Stimulated activated CD4-positive, alpha-beta T cell treated with anti-CD3 and anti-CD28 coated beads, TNF-alpha, amount 100 ng/mL, for 24 hours (primary cell): ENCODE data around the gene TSPAN15.
"Not testable (repeated sequence)": the region's sequence is repeated elsewhere in the genome, so short reads cannot be mapped to it uniquely, and the experiment has no call there.

Experiments
- DNase-seq, 3 experiments: peaks; one replicate each; pipeline ENCODE4 v3.0.0-alpha.2; 2020; ENCODE audit warnings: low read depth in 3 of 3

Gene TSPAN15

DNA sequence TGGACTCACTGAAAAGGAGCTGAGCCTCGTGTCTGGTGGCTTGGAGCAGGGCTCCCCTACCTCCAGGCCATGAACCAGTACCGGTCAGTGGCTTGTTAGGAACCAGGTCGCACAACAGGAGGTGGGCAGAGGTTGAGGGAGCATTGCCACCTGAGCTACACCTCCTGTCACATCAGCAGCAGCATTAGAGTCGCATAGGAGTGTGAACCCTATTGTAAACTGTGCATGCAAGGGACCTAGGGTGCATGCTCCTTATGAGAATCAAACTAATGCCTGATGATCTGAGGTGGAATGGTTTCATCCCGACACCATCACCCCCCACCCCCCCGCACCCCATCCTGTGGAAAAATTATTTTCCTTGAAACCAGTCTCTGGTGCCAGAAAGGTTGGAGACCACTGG, 50.4 kb downstream of the TSPAN15 start:
- no peak for DNase-seq

DNA sequence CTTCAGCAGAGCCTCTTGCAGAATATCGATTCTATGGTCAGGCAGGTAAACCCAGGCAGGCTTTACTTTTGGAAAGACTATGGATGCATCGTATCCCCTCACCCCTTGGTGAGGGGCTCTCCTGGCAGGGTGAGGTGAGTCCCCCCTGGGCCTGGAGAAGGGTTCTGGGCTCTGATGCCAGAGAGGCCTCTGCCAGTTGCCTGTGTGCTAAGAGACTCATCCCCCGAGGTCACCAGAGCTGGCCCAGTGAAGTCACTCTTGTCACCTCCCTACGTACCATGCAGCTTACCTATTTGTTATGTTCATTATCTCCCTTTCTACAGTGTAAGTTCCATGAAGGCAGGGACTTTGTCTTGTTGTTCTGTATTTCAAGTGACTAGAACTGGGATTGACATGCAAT, 51.3 kb downstream of the TSPAN15 start:
- no peak for DNase-seq

DNA sequence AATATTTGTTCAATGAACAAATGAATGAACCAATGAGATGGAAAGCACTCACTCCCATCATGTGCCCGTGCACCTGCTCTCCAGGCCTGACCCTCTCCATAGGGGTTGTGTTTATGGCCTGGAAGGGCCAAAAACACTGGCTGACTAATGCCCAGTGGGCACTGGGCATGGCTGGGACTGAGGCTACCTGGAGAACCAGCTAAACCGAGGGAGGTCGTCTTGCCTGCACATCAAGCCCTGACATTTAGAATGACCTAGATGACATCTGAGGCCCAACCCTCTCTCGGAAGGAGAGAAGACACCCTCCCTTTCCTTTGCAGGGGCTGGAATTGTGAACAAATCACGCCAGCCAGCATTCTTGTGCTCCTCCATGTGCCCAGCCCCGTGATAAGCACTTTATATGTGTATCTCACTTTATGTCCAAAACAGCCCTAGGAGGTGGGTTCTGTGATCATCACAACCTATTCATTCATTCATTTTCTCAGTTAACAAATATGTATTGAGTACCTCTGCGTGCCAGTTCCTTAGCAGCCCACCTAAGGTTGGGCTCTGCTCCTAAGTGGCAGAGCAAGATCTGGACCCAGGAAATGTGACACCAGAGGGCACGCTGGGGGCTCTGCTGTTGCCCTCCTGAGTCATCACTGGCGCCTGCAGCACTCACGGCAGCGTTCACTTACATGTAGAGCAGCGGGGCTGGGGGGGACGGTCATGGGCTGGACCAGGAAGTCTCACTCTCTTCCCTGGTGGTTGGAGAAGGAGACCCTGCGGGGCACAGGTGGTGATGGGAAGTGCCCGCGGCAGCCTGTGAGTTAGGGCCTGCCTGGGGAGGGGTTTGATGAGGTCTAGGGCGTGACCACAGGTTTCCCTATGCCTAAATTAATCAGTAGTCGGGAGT, 52.0 kb downstream of the TSPAN15 start:
- DNase-seq, result no peak

DNA sequence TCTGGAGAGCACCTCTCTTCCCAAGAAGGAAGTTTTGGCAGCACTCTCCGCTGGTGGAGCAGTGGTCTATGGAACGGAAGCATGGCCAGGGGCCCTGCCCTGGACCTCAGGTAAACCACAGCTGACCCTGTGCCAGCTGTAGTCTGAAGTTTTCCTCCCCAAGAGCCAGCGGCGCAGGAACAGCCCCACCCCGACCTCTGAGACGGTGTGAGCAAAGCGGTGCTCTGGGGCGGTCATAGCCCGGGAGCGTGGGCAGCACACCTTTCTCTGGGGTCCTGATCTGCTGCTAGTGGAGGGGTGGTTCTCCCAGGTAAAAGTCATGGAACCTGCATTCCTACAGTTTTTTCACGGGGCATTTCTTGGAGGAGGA, 52.6 kb downstream of the TSPAN15 start:
- no peak for DNase-seq

DNA sequence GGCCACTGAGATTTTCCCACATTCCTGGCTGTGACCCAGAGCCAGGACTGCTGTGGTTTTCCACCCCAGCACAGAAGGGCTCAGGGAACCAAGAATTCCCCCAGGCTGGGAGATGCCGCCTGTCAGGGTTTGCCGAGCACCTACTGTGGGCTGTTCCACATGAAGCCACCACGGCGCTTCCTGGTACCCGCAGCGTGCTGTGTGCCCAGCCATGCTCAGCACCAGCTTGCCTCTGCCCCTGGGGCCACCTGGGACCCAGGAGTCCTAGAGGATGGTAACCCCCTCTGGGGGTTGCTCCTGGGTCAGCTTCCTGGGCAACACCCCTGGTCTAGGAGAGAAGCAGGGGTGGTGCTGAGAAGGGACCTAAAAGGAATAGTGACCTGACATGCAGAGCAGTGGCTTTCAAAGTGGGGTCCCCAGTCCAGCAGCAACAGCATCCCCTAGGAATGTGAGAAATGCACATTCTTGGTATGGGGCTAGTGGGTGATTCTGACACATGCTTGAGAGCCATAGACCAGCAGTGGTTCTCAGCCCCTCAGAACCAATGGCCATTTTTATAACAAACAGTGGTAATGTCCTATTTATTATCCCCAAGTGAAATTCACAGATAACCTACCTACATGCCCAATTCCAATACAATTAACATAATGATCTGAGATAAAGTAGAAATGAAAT, 53.4 kb downstream of the TSPAN15 start:
- DNase-seq, result no peak

DNA sequence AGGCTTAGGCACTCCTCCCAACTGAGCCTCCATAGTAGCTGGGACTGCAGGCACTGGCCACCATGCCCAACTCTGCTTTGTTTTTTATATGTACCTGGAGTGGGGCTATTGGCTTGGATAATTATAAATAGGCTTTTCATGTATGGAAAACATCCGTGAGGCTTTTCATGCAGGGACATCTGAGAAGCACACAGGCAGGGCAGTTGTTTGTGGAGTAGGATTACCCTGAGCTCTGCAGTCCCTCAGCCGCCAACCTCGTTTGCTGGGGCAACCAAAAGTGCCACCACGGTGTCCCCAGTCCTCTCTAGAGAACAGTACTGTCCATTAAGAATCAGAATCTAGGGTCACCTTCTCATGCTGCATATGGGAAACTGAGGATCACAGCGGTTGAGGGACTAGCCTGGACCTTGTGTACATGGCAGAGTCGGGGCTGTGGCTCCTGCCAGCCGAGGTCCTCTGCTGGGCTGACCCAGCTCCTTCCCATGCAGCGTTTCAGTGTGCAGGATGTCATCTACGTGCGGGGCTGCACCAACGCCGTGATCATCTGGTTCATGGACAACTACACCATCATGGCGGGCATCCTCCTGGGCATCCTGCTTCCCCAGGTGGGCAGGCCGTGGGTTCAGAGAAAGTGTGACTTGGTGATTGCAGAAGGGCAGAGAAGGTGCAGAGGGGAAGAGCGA, 54.5 kb downstream of the TSPAN15 start:
- no peak for DNase-seq

DNA sequence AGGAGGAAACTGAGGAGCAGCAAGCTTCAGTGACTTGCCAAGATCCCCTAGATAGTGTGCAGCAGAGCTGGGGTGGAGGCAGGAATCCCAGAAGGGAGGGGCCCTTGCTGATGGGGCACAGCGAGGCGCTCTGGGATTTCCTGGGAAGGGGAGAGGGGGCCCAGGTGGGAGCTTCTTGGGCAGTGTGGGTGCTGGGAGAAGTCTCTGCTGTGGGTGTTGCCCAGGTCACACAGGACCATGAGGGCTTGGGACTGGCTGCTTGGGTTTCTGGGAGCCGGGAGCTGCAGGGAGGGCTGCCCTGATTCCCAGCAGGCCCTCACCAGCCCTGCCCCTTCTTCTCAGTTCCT, 55.2 kb downstream of the TSPAN15 start:
- no peak for DNase-seq

DNA sequence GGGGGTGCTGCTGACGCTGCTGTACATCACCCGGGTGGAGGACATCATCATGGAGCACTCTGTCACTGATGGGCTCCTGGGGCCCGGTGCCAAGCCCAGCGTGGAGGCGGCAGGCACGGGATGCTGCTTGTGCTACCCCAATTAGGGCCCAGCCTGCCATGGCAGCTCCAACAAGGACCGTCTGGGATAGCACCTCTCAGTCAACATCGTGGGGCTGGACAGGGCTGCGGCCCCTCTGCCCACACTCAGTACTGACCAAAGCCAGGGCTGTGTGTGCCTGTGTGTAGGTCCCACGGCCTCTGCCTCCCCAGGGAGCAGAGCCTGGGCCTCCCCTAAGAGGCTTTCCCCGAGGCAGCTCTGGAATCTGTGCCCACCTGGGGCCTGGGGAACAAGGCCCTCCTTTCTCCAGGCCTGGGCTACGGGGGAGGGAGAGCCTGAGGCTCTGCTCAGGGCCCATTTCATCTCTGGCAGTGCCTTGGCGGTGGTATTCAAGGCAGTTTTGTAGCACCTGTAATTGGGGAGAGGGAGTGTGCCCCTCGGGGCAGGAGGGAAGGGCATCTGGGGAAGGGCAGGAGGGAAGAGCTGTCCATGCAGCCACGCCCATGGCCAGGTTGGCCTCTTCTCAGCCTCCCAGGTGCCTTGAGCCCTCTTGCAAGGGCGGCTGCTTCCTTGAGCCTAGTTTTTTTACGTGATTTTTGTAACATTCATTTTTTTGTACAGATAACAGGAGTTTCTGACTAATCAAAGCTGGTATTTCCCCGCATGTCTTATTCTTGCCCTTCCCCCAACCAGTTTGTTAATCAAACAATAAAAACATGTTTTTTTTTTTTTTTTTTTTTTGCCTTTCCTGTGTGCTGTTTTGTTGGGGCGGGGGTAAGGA, 55.8 kb downstream of the TSPAN15 start:
- DNase-seq, result no peak

DNA sequence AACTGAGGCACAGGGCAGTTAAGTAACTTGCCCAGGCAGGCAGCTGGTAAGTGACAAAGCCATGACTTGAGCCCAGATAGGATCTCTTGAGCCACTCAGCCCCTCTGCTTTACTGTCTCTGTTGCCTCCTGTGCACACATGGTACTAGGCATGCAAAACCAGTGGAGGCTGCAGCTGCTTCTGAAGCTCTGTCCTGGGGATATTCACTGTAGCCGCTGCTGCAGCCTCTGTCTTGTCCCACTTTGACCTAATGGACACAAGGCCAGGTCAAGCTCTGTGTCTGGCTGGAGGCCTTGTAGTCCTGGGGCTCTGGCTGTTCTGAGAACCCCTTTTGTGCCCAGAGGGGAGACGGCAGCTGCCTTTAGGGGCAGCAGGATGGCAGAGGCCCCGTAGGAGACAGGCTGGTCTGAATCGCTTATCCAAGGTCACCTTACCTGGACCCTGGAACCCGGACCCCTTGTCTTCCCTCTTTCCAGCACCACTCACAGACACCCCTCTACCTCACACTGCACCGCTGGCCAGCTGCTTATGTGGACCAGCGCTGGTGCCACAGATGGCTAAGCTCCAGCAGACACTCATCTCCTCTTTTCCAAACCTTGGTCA, 57.6 kb downstream of the TSPAN15 start:
- no peak for DNase-seq

DNA sequence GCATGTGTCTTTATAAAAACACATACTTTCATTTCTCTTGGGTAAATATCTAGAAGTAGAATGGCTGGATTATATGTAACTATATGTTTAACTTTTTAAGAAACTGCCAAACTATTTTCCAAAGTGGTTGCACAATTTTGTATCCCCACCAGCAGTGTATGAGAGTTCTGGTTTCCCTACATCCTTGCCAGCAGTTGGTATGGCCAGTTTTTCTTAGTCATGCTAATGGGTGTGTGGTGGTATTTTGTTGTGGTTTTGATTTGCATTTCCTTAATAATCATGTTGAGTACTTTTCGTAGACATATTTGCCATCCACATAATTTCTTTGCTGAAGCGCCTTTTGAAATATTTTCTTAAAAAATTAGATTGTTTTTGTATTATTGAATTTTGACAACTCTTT, 61.6 kb downstream of the TSPAN15 start:
- DNase-seq, result no peak

DNA sequence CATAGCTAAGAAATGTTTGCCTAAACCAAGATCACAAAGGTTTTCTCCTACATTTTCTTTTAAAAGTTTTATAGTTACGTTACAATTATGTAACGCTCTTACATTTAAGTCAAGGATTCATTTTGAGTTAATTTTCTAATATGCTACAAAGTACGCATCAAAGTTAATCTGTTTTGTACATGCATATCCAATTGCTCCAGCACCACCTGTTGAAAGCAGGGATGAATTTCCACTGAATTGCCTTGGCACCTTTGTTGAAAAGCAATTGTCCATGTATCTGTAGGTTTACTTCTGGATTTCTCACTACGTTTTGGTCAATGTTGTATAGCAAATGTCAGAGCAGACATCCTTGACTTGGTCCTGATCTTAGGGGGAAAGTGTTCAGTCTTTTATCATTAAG, 62.4 kb downstream of the TSPAN15 start:
- no peak for DNase-seq

DNA sequence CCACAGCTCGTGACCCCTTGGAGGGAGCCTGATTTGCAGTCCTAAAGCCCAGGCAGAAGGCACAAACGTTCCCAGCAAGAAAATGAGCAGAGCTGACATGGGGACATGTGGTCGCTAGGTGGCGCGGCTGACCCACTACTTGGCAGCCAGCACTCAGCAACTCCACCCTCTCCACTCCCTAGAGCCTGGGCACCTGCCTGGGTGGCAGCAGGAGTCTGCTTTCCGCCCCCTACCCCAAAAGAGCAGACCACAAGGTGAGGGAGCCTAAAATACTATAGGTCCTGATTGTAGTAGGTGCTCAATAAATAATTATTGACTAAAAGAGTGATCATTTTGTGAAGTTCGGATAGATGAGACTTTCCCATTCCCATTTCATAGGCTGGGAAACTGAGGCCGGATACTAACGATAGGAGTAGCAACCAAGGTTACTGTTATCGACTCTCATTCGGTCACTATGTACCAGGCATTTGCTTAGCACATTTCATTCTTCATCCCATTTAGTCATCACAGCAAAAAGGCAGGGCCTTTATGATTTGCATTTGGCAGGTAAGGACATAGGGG, 64.5 kb downstream of the TSPAN15 start:
- peak; percentile 64 to 79 (median 66) for DNase-seq

DNA sequence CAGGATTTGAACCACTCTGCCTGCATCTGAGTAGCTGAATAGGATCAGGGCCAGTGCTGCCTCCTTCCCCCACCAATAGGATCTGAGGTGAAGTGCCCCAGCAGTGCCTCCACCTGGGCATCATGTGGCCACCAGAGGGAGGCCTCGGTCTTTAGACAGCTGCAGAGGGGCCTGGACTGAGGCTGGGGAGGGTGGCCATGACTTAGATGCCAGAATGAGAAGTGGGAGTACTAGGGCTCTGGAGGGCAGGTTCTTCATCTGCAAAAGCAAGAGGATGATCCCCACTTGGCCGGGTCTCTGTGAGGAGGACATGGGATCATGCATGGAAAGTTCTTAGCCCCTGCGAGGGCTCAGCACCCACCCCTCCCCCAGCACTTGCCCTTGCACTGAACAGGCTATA, 65.1 kb downstream of the TSPAN15 start:
- peak in 1 of 3 experiments; percentile 22 for DNase-seq

DNA sequence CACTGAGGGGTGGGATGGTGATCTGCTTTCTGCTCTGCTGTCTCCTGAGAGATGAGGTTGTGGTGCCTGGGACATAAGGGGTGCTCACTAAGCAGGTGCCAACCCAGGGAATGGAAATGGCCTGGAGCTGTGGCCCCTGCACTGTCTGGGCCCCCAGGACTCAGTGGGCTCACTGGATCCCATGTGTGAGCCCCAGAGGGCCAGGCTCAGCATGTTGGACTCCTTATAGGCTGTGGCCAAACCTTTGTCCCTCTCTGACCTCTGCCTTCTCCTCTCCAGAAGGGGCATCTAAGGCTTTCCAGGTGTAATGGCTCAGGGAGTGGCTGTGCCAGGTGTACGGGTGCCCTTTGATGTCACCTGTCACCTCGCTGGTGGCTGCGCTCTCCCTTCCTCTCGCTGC, 65.5 kb downstream of the TSPAN15 start:
- no peak for DNase-seq

DNA sequence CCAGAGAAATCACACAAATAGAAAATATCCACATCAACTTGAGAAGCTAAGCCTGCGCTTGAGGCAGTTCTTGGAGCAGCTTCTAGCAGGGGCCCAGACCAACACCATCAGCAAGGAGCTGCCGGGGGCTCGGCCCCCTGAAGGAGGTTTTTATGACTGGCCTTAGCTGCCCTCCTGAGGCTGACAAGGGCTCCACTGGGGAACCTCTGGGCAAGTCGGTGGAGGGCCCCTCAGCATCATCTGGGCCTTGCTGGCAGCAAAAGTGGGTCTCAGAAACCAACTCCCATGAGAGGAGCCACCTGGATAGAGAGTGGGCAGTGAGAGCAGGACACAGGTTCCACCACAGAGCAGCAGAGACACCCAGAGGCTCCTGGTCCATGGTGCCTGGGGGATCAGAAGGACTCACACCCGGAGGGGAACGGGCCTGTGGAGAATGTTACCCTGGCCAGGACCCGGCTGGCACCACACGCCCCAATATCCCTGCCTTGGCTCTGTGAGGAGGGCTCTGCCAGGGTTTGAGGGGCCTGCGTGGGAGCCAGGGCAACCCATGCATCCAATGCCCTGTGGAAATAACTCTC, 66.1 kb downstream of the TSPAN15 start:
- DNase-seq, result no peak

DNA sequence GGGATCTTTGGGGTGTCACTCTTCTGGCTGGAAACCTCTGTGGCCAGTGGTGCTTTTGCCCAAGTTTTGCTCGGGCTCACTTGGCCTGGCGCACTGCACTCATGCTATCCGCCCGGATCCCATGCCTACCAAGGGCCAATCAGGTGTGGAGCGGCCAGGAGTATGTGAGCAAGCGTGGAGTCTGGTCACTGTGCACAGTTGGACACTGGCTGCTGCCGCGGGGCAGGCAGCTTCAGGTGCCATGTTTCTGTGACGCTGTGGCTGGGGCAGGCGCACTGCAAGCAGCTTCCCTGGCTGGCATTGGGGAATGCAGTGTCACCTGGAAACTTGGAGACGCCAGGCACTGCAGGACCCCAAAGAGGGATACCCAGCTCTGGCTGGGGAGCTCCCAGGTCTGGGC, 76.7 kb downstream of the TSPAN15 start:
- DNase-seq, result no peak

DNA sequence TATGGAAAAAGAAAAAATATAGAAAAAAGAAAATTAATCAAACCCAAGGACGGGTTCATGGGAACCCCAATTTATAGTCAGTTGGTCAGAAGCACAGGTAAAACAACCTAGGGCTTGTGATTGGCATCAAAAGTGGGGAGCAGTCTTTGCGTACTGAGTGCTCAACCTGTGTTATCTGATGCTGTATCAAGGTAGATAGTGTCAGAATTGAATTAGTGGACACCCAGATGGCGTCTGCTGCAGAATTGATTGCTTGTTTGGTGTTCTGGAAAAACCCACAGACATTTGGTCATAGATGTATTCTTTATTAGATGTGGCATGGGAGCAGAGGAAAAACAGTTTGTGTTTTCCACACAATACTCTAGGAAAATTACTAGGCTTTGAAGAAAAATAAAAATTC, 82.4 kb downstream of the TSPAN15 start:
- no peak for DNase-seq

DNA sequence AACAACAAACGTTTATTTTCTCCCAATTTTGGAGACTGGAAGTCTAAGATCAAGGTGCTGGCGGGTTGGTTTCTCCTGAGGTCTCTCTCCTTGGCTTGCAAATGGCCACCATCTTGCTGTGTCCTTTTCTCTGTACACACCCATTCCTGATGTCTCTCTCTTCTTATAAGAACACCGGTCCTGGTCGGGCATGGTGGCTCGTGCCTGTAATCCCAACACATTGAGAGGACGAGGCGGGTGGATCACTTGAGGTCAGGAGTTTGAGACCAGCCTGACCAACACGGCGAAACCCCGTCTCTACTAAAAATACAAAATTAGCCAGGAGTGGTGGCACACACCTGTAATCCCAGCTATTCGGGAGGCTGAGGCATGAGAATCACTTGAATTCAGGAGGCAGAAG, 85.3 kb downstream of the TSPAN15 start:
- DNase-seq, result not testable (repeated sequence)

DNA sequence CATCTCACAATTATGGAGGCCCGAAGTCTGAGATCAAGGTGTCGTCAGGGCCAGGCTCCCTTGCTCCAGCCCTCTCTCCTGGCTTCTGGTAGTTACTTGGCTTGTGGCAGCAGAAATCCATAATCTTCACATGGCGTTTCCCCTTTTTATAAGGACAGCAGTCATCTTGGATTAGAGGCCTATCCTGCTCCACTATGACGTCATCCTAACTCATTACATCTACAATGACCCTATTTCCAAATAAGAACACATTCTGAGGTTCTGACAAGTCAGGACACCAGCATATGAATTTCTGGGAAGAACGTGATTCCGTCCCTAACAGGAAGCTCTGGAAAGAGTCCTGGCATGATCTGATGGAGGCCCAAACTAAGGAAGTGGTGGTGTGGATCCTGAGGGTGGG, 86.2 kb downstream of the TSPAN15 start:
- no peak for DNase-seq

DNA sequence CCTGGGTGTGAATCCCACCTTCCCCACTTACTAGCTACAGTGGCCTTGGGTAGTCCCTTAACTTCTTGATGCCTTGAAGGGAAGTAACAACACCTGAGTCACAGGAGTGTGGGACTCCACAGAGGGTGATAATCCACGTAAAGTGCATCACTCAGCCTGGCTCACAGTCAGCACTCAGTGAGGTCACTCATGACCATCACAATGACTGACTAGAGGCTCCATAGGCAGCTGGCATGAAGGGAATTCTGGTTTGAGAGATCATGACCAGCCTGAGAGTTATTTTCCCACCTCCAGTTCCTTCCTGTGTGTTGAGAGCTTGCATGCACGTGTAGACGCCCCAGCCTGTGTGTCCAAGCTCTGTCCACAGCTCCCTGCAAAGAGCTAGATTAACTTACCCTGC, 87.2 kb downstream of the TSPAN15 start:
- no peak for DNase-seq

DNA sequence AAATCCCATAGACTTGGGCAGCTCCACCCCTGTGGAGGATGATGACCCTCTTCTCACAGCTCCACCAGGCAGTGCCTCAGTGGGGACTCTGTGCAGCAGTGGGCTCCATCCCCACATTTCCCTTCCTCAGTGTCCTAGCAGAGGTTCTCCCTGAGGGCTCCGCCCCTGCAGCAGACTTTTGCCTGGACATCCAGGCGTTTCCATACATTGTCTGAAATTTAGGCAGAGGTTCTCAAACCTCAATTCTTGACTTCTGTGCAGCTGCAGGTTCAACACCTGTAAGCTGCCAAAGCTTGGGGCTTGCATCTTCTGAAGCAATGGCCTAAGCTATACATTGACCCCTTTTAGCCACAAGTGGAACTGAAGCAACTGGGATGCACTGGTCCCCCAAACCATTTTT, 90.2 kb downstream of the TSPAN15 start:
- DNase-seq, result no peak
